Thyroid gland (tissue), 4 donors: Measurements from ENCODE around the gene RYR3.

Source experiments
- POLR2A ChIP-seq, 2 donors: fragments of 450-650 bp; IDR thresholded peaks; one replicate each; pipeline ENCODE4 v1.6.1; 2017; ENCODE audit warnings: antibody characterized with exemption in 2 of 2, mild to moderate bottlenecking in 2 of 2, moderate library complexity in 1 of 2
- TF ChIP-seq, protein P1 (sequence below), 6 experiments: fragments of 200-600 bp in 3 of 6; fragments of 450-650 bp in 3 of 6; sonication (generic) in 3 of 6; IDR thresholded peaks; one replicate each; pipeline ENCODE4 v1.5.1; 2016 to 2019; ENCODE audit warnings: antibody characterized with exemption in 6 of 6, mild to moderate bottlenecking in 2 of 6, inconsistent platforms in 1 of 6, moderate library complexity in 1 of 6

DNA sequence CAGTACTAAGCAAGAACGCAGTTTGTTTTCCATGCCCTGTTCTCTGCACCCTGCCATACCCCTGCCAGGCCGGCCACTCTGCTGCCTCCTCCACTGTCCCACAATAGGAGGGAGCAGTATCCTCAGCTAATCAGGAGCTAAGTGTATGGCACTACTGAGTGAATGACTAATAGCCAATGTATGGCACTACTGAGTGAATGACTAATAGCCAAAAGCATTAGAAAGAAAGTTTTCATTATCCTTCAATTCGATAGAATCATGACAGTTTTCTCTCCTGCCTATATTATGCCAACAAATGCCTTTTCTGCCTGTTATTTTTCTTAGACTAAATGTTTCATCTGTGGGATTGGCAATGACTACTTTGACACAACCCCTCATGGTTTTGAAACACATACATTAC, 550.0 kb downstream of the RYR3 start:
- TF ChIP-seq, protein P1, sequence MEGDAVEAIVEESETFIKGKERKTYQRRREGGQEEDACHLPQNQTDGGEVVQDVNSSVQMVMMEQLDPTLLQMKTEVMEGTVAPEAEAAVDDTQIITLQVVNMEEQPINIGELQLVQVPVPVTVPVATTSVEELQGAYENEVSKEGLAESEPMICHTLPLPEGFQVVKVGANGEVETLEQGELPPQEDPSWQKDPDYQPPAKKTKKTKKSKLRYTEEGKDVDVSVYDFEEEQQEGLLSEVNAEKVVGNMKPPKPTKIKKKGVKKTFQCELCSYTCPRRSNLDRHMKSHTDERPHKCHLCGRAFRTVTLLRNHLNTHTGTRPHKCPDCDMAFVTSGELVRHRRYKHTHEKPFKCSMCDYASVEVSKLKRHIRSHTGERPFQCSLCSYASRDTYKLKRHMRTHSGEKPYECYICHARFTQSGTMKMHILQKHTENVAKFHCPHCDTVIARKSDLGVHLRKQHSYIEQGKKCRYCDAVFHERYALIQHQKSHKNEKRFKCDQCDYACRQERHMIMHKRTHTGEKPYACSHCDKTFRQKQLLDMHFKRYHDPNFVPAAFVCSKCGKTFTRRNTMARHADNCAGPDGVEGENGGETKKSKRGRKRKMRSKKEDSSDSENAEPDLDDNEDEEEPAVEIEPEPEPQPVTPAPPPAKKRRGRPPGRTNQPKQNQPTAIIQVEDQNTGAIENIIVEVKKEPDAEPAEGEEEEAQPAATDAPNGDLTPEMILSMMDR (IDR thresholded peaks at IDR 0.05), result no peak
- TF ChIP-seq POLR2A (IDR thresholded peaks at IDR 0.05), result no peak
